OCI-LY3 (cell line): ENCODE results near the gene LMAN2L.

Source experiments
- CTCF ChIP-seq: fragments of 200-600, 300-600 bp; sonication (generic); IDR thresholded peaks from 2 replicates; pipeline ENCODE4 v1.5.1; 2014; ENCODE audit warnings: antibody characterized with exemption, low read length, low read depth
- EZH2phosphoT487 ChIP-seq: fragments of 200-600 bp; shearing (Covaris generic); IDR thresholded peaks from 2 replicates; pipeline ENCODE4 v1.6.1; 2018; ENCODE audit warnings: antibody characterized with exemption, mixed run types, low read depth

GRCh38 chr2:96665083-96665569, 74.7 kb downstream of the LMAN2L start:
- no peak for TF ChIP-seq CTCF
- no peak for TF ChIP-seq EZH2phosphoT487
